GM12892 (cell line): ENCODE results near the gene BRI3BP.
"Not testable (repeated sequence)": the region's sequence is repeated elsewhere in the genome, so short reads cannot be mapped to it uniquely, and the experiment has no call there.

Experiments used
- DNase-seq: peaks from one replicate; pipeline ENCODE4 v3.0.0; 2011; ENCODE audit not compliant: insufficient read length
- FAIRE-seq: peaks from 2 replicates; lab custom pipeline; 2011; peaks lifted over from hg19 to GRCh38; lab: Jason Lieb, UNC
- POLR2A ChIP-seq: IDR thresholded peaks from 2 replicates; pipeline ENCODE4 v1.6.1; 2011; ENCODE audit warnings: low read depth, low read length, control low read depth
- POLR2AphosphoS5 ChIP-seq: IDR thresholded peaks from 2 replicates; pipeline ENCODE4 v1.6.1; 2011; ENCODE audit warnings: low read depth, low read length, control low read depth
- TAF1 ChIP-seq: IDR thresholded peaks from 2 replicates; pipeline ENCODE4 v1.6.1; 2011; ENCODE audit warnings: low read depth, mild to moderate bottlenecking, control low read depth, low read length, borderline replicate concordance

The BRI3BP gene

DNA sequence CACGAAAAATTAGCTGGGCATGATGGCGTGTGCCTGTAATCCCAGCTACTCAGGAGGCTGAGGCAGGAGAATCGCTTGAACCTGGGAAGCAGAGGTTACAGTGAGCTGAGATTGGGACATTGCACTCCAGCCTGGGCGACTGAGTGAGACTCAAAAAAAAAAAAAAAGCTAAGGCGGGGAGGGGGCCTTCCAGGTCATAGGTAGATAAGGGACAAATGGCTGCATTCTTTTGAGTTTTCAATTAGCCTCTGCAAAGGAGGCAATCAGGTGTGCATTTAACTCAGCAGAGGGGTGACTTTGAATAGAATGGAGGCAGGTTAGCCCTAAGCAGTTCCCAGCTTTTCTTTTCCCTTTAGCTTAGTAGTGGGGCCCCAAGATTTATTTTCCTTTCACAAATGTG, 71.0 kb downstream of the BRI3BP start:
- FAIRE-seq (no peak), DNase-seq (no peak)
- TF ChIP-seq POLR2AphosphoS5: no peak
- TF ChIP-seq TAF1: no peak
- no peak for TF ChIP-seq POLR2A

DNA sequence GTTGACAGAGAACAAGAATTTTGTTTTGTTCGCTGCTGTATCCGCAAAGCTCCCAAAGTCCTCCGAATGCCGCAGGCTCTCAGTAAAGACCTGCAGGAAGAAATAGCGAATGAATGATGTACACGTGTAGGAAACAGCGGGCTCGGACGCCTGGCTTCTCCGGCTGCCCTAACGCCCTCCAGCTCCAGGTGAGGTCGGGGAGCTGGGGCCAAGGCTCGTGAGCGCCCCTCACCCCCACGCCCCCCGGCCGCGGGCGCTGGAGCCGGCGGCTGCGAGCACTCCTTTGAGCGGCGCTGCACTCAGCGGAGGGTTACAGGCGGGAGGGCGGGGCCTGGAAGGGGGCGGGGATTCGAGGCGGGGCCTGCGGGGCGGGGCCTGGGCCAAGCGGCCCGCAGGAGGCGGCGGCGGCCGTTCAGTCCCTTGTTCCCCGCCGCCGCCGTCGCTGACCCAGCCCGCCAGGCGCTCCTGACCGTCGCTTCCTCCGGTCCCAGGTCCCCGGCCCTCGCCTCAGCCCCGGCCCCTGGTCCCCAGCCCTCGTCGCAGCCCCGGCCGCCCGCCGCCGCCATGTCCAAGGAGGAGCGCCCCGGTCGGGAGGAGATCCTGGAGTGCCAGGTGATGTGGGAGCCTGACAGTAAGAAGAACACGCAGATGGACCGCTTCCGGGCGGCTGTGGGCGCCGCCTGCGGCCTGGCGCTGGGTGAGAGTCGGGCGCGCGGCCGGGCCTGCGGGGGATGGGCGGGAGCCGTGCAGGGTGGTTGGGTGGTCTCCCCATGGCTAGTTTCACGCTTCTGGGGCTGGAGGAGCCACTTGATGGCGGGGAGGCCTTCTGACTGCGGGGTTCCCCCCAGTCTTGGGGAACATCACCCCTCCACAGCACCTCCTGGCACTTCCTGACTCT, 71.8 kb downstream of the BRI3BP start, which contains the start of gene AACS:
Gene AACS, plus strand, starts transcription at position 415 of the 898 bp plus-strand sequence. Its CDS starts 150 bp downstream, at position 565.
- DNase-seq (peak; percentile 95), FAIRE-seq (peak; percentile 86)
- 0 out of 2 replicates have a peak, but pooled peaks have one; percentile 61 for TF ChIP-seq TAF1
- peak; percentile 67 for TF ChIP-seq POLR2A
- no peak for TF ChIP-seq POLR2AphosphoS5

DNA sequence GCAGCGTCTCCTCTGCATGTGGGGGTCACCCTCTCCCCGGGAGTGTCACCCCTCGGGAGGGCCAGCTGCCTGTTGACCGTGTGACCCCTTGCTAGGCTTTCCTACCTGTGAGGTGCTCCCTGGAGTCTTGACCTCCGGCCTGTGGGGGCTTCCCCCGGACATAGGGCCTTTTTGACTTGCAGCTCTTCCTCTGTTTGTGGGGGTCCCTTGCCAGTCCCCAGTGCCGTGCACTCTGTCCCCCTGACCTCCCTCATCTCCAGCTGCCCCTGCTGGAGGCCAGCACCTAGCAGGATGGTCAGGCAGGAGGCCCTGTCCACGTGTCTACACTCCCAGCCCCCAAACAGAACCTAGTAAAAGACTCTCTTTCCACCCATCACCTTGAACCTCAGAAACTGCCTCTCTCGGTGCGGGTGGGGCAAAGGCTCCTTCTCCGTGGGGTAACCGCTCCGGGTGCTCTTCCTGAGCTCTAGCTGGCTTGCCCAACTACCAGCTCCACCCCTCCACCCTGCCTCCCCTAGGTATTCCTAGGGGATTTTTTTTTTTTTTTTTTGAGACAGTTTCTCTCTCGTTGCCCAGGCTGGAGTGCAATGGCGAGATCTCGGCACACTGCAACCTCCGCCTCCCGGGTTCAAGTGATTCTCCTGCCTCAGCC, 72.6 kb downstream of the BRI3BP start:
- DNase-seq: no peak
- FAIRE-seq: no peak
- TF ChIP-seq POLR2A (no peak), POLR2AphosphoS5 (no peak), TAF1 (no peak)

DNA sequence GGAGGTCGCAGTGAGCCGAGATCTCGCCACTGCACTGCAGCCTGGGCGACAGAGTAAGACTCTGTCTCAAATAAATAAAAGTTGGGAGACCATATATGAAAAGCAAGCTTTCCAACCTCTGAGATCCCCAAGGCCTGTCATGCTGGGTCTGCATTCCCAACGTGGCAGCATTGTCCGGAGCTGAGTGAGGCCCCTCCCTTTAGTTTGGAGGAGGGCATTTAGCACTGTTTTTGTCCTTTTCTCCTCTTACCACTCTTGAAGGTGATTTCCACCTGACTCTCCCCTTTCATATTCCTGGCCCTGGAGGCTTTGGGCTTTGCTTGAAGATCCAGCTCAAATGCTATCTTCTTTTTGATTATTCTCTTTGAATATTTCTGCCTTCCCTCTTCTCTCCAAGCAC, 74.9 kb downstream of the BRI3BP start:
- FAIRE-seq (no peak), DNase-seq (no peak)
- TF ChIP-seq TAF1 (no peak), POLR2AphosphoS5 (no peak), POLR2A (no peak)

DNA sequence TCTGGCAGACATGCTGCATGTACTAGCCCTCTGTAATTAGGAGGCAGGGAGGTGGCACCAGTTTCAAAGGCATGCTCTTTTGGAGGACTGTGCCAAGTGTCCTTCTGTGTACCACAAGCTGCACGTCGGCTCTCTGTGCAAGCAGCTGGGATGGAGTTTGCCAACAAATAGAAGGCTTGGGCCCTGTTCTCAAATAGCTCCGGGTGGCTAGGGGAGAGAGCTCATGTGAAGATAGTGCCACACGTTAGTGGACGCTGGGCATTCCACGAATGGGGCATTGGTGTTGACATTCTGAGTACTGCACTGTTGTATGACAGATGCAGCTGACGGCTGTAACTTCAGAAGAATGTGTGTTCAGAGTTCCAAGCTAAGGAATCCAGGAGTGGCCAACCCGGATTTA, 76.2 kb downstream of the BRI3BP start:
- TF ChIP-seq TAF1 (no peak), POLR2A (no peak), POLR2AphosphoS5 (no peak)
- no peak for FAIRE-seq
- DNase-seq: no peak

DNA sequence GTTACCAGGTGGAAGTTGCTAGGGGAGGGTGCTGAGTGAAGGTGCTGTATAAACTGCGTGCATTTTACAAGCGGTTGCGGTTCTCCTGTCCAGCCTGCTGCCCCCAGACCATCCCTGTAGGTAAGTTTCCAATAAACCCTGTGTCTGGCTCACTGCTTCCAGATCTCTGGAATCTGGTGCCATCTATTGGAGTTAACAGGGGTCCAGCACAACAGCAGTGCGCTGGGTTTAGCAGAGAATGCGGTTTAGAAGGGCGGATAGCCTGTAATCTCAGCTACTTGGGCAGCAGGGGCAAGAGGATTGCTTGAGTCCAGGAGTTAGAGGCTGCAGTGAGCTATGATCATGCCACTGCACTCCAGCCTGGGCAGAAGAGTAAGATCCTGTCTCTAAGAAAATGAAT, 76.7 kb downstream of the BRI3BP start:
- DNase-seq: no peak
- no peak for FAIRE-seq
- TF ChIP-seq POLR2AphosphoS5 (no peak), TAF1 (no peak), POLR2A (no peak)

DNA sequence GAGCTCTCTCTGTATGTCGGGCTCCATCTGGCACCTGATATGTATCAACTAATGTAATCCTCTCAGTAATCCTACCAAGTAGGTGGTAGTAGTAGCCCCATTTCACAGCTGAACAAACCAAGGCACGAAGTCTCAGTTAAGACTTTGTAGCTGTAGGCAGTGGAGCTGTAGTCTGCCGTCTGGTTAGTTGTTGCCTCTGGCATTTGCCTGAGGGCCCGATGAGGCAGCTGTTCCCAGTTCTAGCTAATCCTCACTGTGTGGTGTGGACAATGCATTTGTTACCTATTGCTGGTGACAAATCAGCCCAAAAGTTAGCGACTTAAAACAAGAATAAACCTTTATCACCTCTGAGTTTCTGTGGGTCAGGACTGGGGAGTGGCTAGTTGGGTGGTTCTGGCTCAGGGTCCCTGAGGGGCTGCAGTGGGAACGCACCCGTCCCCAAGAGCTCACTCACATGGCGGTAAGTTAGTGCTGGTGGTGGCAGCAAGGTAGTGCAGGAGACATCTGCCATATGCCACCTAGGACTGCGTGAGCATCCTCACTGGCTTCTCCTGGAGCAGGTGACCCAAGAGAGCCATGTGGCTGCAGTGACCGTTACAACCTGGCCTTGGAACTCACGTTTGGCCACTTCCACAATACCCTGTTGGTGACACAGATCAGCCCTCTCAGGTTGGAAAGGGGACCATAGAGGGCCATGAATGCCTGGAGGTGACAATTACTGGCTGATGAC, 77.4 kb downstream of the BRI3BP start:
- TF ChIP-seq POLR2A (no peak), TAF1 (no peak), POLR2AphosphoS5 (no peak)
- no peak for FAIRE-seq

DNA sequence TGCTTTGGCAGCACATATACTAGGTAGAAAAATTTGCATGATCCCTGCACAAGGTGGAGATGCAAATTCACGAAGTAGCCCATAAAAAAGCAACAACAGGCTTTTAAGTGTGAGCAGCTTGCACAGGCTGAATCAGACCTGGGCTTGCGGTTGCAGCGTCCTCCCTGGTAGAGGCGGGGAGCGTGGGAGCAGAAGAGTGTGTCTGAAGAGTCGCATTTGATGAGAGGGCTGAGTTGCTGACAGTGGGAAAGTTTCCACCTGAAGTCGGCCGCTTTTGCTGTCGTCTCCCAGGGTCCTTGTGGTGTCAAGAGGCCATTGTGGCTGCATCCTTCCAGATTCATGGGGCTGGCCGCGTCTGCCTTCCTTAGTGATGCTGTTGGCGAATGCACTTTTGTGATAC, 78.0 kb downstream of the BRI3BP start:
- FAIRE-seq (no peak), DNase-seq (no peak)
- no peak for TF ChIP-seq TAF1
- no peak for TF ChIP-seq POLR2AphosphoS5
- no peak for TF ChIP-seq POLR2A

More for the DNA sequence above, 77.4 kb downstream of the BRI3BP start:
- no peak for DNase-seq

DNA sequence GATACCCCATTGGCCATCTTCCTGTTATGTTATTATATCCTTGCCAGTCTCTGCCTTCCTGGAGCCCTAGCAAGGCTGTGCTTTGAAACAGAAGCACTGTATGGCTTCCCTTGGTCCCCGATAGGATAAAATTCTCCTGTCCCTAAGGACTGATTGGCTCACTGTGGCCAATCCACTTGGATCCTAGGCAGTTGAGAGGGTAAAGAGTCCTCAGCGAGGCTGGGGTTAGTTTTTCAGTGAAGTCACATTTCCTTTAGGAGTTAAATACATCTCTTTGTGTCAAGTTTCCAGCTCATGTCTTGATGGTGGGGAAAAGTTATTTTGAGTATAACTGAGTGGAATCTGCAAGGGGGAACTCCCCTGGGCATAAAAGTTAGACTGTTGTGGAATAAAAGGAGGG, 79.1 kb downstream of the BRI3BP start:
- FAIRE-seq: no peak
- TF ChIP-seq POLR2AphosphoS5 (no peak), TAF1 (no peak), POLR2A (no peak)
- no peak for DNase-seq

DNA sequence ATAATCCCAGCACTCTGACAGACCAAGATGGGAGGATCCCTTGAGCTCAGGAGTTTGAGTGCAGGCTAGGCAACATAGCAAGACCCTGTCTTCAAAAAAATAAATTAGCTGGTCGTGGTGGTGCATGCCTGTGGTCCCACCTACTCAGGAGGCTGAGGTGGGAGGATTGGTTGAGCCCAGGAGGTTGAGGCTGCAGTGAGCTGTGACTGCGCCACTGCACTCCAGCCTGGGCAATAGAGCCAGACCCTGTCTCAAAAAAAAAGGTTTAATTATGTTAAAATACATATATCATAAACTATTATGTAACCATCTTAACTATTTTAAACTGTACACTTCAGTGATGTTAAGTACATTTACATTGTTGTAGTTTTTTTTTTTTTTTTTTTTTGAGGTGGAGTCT, 80.8 kb downstream of the BRI3BP start:
- not testable (repeated sequence) for FAIRE-seq, DNase-seq

DNA sequence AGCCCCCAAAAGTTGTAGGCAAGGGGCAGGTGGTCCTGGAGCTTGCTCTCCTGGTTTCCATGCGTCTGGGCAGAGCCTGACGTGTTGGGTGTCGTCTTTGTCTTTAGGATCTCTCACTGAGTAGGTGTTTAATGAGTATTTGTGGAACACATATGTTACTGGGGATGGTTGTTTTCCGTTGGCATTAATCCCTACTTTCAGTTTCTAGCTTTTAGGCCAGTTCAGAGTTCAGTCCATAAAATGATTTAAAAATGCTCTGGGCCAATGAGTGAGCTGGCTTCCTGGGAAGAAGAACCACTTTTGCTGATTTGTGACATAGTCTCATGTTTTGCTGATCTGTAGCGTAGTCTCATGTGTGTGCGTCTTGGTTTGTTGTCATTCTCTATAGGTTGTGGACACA, 82.7 kb downstream of the BRI3BP start:
- FAIRE-seq (no peak), DNase-seq (no peak)

DNA sequence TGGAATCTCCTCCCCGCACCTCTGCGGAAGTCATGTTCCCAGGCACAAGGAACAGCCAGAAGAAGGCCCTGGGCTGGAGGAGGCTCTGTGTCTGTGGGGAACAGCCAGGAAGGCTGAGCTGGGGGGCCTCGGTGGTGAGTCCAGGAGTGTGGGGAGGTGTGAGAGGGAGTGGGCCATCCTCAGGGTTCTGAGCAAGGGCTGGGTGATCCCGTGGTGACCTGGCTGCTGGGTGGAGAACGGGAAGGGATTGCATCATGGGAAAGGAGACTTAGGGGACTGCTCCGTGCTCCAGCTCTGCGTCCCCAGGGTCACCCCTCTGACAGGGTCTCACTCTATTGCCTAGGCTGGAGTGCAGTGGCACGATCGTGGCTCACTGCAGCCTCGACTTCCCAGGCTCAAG, 85.6 kb downstream of the BRI3BP start:
- FAIRE-seq: no peak
- no peak for DNase-seq
- TF ChIP-seq TAF1 (no peak), POLR2A (no peak), POLR2AphosphoS5 (no peak)

More for the DNA sequence above, 82.7 kb downstream of the BRI3BP start:
- TF ChIP-seq POLR2AphosphoS5: no peak
- TF ChIP-seq TAF1: no peak
- TF ChIP-seq POLR2A: no peak
